Activated naive CD8-positive, alpha-beta T cell treated with anti-CD3 and anti-CD28 coated beads for 36 hours (primary cell): ENCODE measurements around the gene RAD23A. TPM values are rescaled to one million over a fixed set of nuclear protein-coding genes. Genes with fewer than 3 reads are reported as not detected.
"Not testable (repeated sequence)": the region's sequence is repeated elsewhere in the genome, so short reads cannot be mapped to it uniquely, and the experiment has no call there.

ENCODE experiments used
- DNase-seq: peaks from one replicate; pipeline ENCODE4 v3.0.0; 2021
- H3K27ac Mint-ChIP-seq: one replicate; pipeline ENCODE4 v1.8.0; 2022; ENCODE audit warnings: mild to moderate bottlenecking, moderate library complexity, mixed read lengths
- H3K27me3 Mint-ChIP-seq: one replicate; pipeline ENCODE4 v1.8.0; 2022; ENCODE audit warnings: mild to moderate bottlenecking, mixed read lengths
- H3K36me3 Mint-ChIP-seq: one replicate; pipeline ENCODE4 v1.8.0; 2021; ENCODE audit warnings: mild to moderate bottlenecking, mixed read lengths
- H3K4me1 Mint-ChIP-seq: one replicate; pipeline ENCODE4 v1.8.0; 2021; ENCODE audit warnings: mixed read lengths
- H3K4me3 Mint-ChIP-seq: one replicate; pipeline ENCODE4 v1.8.0; 2022; ENCODE audit warnings: mild to moderate bottlenecking, moderate library complexity, mixed read lengths
- H3K9me3 Mint-ChIP-seq: one replicate; pipeline ENCODE4 v1.8.0; 2022; ENCODE audit warnings: mixed read lengths
- total RNA-seq, 2 experiments: library from RNA; stranded (reverse); gene quantifications; one replicate each; pipeline ENCODE4 v1.2.3, GENCODE V29; 2021

RAD23A gene
- total RNA-seq, 2 experiments from 2014 or later = 176 to 181 TPM

- peaks cover 30% of the 10 kb centered on the region for H3K4me1 Mint-ChIP-seq
- H3K36me3 Mint-ChIP-seq = peaks cover 27% of the 10 kb centered on the region
- not testable (repeated sequence) for DNase-seq, H3K27me3 Mint-ChIP-seq, H3K9me3 Mint-ChIP-seq
- peak overlapping the region; percentile 91 for H3K4me3 Mint-ChIP-seq
- H3K27ac Mint-ChIP-seq = peak overlapping the region; percentile 96
These were observed 11.8 kb downstream of the RAD23A start for GRCh38 chr19:12957389-12957952.

GRCh38 chr19:12959481-12959880, 13.8 kb downstream of the RAD23A start:
- Mint-ChIP-seq H3K36me3 (peaks cover 17% of the 10 kb centered on the region), H3K27me3 (no peaks in the 10 kb centered on the region), H3K9me3 (no peaks in the 10 kb centered on the region), H3K4me1 (peaks cover 21% of the 10 kb centered on the region), H3K4me3 (no peak overlapping the region), H3K27ac (no peak overlapping the region)
- DNase-seq = no peak

- Mint-ChIP-seq H3K4me1 (peaks cover 9% of the 10 kb centered on the region), H3K27ac (peak overlapping the region; percentile 78), H3K36me3 (no peaks in the 10 kb centered on the region), H3K4me3 (peak overlapping the region; percentile 80), H3K9me3 (no peaks in the 10 kb centered on the region), H3K27me3 (no peaks in the 10 kb centered on the region)
- DNase-seq = peak; percentile 88
These were observed 19.6 kb downstream of the RAD23A start for GRCh38 chr19:12965017-12965811.

- Mint-ChIP-seq H3K27me3 (no peaks in the 10 kb centered on the region), H3K4me1 (peaks cover 10% of the 10 kb centered on the region), H3K36me3 (no peaks in the 10 kb centered on the region), H3K9me3 (no peaks in the 10 kb centered on the region), H3K4me3 (peak overlapping the region; percentile 44), H3K27ac (no peak overlapping the region)
- no peak for DNase-seq
These were observed 20.1 kb downstream of the RAD23A start for GRCh38 chr19:12965812-12966135.

- H3K27ac Mint-ChIP-seq = no peak overlapping the region
- DNase-seq = no peak
- H3K27me3 Mint-ChIP-seq = no peaks in the 10 kb centered on the region
These were observed 22.2 kb downstream of the RAD23A start for GRCh38 chr19:12967907-12968306.

GRCh38 chr19:12969292-12969988, 23.8 kb downstream of the RAD23A start, which contains the start of gene DAND5:
Gene DAND5 (plus strand): TSS chr19:12969576. CDS start chr19:12969661, 85 bp downstream.
- Mint-ChIP-seq H3K4me1 (peaks cover 10% of the 10 kb centered on the region), H3K27ac (peak within 1 kb of the TSS; percentile 39), H3K4me3 (no peak within 1 kb of the TSS), H3K36me3 (no peaks in the 10 kb centered on the region), H3K27me3 (no peaks in the 10 kb centered on the region), H3K9me3 (no peaks in the 10 kb centered on the region)
- DNase-seq = no peak

More at GRCh38 chr19:12967907-12968306, 22.2 kb downstream of the RAD23A start:
- no peak overlapping the region for H3K4me3 Mint-ChIP-seq
- H3K4me1 Mint-ChIP-seq = peaks cover 10% of the 10 kb centered on the region
- no peaks in the 10 kb centered on the region for H3K36me3 Mint-ChIP-seq
- no peaks in the 10 kb centered on the region for H3K9me3 Mint-ChIP-seq

GRCh38 chr19:12970070-12970820, 24.6 kb downstream of the RAD23A start:
- no peak for DNase-seq
- H3K27ac Mint-ChIP-seq = peak overlapping the region; percentile 39
- no peaks in the 10 kb centered on the region for H3K36me3 Mint-ChIP-seq
- peaks cover 6% of the 10 kb centered on the region for H3K4me1 Mint-ChIP-seq
- H3K9me3 Mint-ChIP-seq = no peaks in the 10 kb centered on the region
- H3K4me3 Mint-ChIP-seq = no peak overlapping the region
- no peaks in the 10 kb centered on the region for H3K27me3 Mint-ChIP-seq

GRCh38 chr19:12973236-12973635, 27.6 kb downstream of the RAD23A start:
- no peaks in the 10 kb centered on the region for H3K9me3 Mint-ChIP-seq
- no peaks in the 10 kb centered on the region for H3K36me3 Mint-ChIP-seq
- no peak for DNase-seq
- peaks cover 4% of the 10 kb centered on the region for H3K4me1 Mint-ChIP-seq
- no peak overlapping the region for H3K4me3 Mint-ChIP-seq
- peaks cover 16% of the 10 kb centered on the region for H3K27me3 Mint-ChIP-seq
- H3K27ac Mint-ChIP-seq = no peak overlapping the region

- H3K4me3 Mint-ChIP-seq = no peak overlapping the region
- DNase-seq = no peak
- H3K27ac Mint-ChIP-seq = no peak overlapping the region
- H3K9me3 Mint-ChIP-seq = no peaks in the 10 kb centered on the region
- peaks cover 4% of the 10 kb centered on the region for H3K4me1 Mint-ChIP-seq
- no peaks in the 10 kb centered on the region for H3K36me3 Mint-ChIP-seq
- peaks cover 17% of the 10 kb centered on the region for H3K27me3 Mint-ChIP-seq
These were observed 28.9 kb downstream of the RAD23A start for GRCh38 chr19:12974301-12975220.

- Mint-ChIP-seq H3K4me3 (no peak overlapping the region), H3K4me1 (peaks cover under 1% of the 10 kb centered on the region), H3K27ac (no peak overlapping the region), H3K36me3 (no peaks in the 10 kb centered on the region), H3K9me3 (no peaks in the 10 kb centered on the region), H3K27me3 (peaks cover 17% of the 10 kb centered on the region)
- DNase-seq = no peak
These were observed 29.6 kb downstream of the RAD23A start for GRCh38 chr19:12975221-12975741.

- H3K4me1 Mint-ChIP-seq, H3K36me3 Mint-ChIP-seq, DNase-seq, H3K9me3 Mint-ChIP-seq, H3K27ac Mint-ChIP-seq, H3K4me3 Mint-ChIP-seq: not testable (repeated sequence)
- H3K27me3 Mint-ChIP-seq = peaks cover 17% of the 10 kb centered on the region
These were observed 30.4 kb downstream of the RAD23A start for GRCh38 chr19:12976109-12976508.

- no peak for DNase-seq
- H3K27ac Mint-ChIP-seq = no peak overlapping the region
- H3K36me3 Mint-ChIP-seq = no peaks in the 10 kb centered on the region
- no peaks in the 10 kb centered on the region for H3K9me3 Mint-ChIP-seq
- H3K4me1 Mint-ChIP-seq = no peaks in the 10 kb centered on the region
- peaks cover 17% of the 10 kb centered on the region for H3K27me3 Mint-ChIP-seq
- no peak overlapping the region for H3K4me3 Mint-ChIP-seq
These were observed 34.3 kb downstream of the RAD23A start for GRCh38 chr19:12979974-12980373.

GRCh38 chr19:12982648-12983047, 37.0 kb downstream of the RAD23A start:
- DNase-seq = no peak
- Mint-ChIP-seq H3K9me3 (no peaks in the 10 kb centered on the region), H3K4me1 (no peaks in the 10 kb centered on the region), H3K27me3 (peaks cover 10% of the 10 kb centered on the region), H3K4me3 (no peak overlapping the region), H3K27ac (no peak overlapping the region), H3K36me3 (no peaks in the 10 kb centered on the region)

GRCh38 chr19:12983091-12983490, 37.4 kb downstream of the RAD23A start:
- Mint-ChIP-seq H3K36me3 (no peaks in the 10 kb centered on the region), H3K27ac (no peak overlapping the region), H3K4me1 (no peaks in the 10 kb centered on the region), H3K27me3 (peaks cover 6% of the 10 kb centered on the region), H3K4me3 (no peak overlapping the region), H3K9me3 (no peaks in the 10 kb centered on the region)
- DNase-seq = no peak
